K562 (cell line): ENCODE measurements around the gene SGIP1. TPM values are rescaled to one million over a fixed set of nuclear protein-coding genes. Genes with fewer than 3 reads are reported as not detected.

ENCODE experiments used
- ATF4 ChIP-seq: fragments of 450-650 bp; formaldehyde crosslinking; IDR thresholded peaks from 2 replicates; pipeline ENCODE4 v1.4.0; 2022; ENCODE audit warnings: mild to moderate bottlenecking, moderate library complexity
- CC2D1A ChIP-seq: fragments of 450-650 bp; IDR thresholded peaks from 2 replicates; pipeline ENCODE4 v1.6.1; 2017; ENCODE audit warnings: mild to moderate bottlenecking
- CEBPB ChIP-seq: fragments of 450-650 bp; IDR thresholded peaks from 2 replicates; pipeline ENCODE4 v1.6.1; 2016; ENCODE audit warnings: missing genetic modification characterization, missing compliant biosample characterization
- ELF1 ChIP-seq: fragments of 200-800 bp; sonication (Bioruptor generic); IDR thresholded peaks from 2 replicates; pipeline ENCODE4 v1.6.1; 2016; ENCODE audit warnings: missing genetic modification characterization, missing compliant biosample characterization
- FOXA3 ChIP-seq, 2 experiments: fragments of 450-650 bp in 1 of 2; sonication (generic) in 1 of 2; formaldehyde crosslinking; IDR thresholded peaks in 1 of 2; conservative IDR thresholded peaks in 1 of 2; 2 replicates each; pipeline versions ENCODE4 v1.4.0 to v1.8.0; 2020 to 2022; ENCODE audit warnings: mild to moderate bottlenecking in 2 of 2, missing genetic modification reagents in 1 of 2
- JUND ChIP-seq, 2 experiments: IDR thresholded peaks; 2 replicates in 1 of 2; 3 replicates in 1 of 2; pipeline ENCODE4 v1.6.1; 2011; ENCODE audit warnings: borderline replicate concordance in 2 of 2, low read depth in 2 of 2, low read length in 2 of 2, improper control_type of control experiment in 1 of 2, missing biosample characterization in 1 of 2, missing genetic modification characterization in 1 of 2, missing genetic modification reagents in 1 of 2
- KDM1A ChIP-seq, 2 experiments: fragments of 450-650 bp; IDR thresholded peaks; 2 replicates each; pipeline ENCODE4 v1.6.1; 2016; ENCODE audit warnings: mild to moderate bottlenecking in 2 of 2
- MAZ ChIP-seq, 2 experiments: fragments of 450-650 bp in 1 of 2; sonication (generic) in 1 of 2; formaldehyde crosslinking; IDR thresholded peaks in 1 of 2; conservative IDR thresholded peaks in 1 of 2; 2 replicates each; pipeline versions ENCODE4 v1.4.0 to v1.5.0; 2020; ENCODE audit warnings: mild to moderate bottlenecking in 1 of 2, missing genetic modification reagents in 1 of 2
- MTA2 ChIP-seq: fragments of 450-650 bp; IDR thresholded peaks from 2 replicates; pipeline ENCODE4 v1.6.1; 2016; ENCODE audit warnings: low read depth
- MYNN ChIP-seq, 2 experiments: sonication (generic); formaldehyde crosslinking in 1 of 2; IDR thresholded peaks; 2 replicates each; pipeline versions ENCODE4 v1.5.0 to v1.6.1; 2016 to 2020; ENCODE audit warnings: antibody characterized with exemption in 1 of 2, missing genetic modification reagents in 1 of 2
- SAFB2 ChIP-seq: fragments of 200-400 bp; formaldehyde crosslinking; IDR thresholded peaks from 2 replicates; pipeline ENCODE4 v1.6.1; 2018; ENCODE audit warnings: borderline replicate concordance, low read length, low read depth, moderate library complexity; ENCODE audit not compliant: severe bottlenecking
- TBL1XR1 ChIP-seq, 2 experiments: IDR thresholded peaks; 2 replicates each; pipeline ENCODE4 v1.6.1; 2012; ENCODE audit warnings: improper control_type of control experiment in 2 of 2, low read length in 2 of 2, mild to moderate bottlenecking in 1 of 2
- USF1 ChIP-seq: sonication (generic); formaldehyde crosslinking; IDR thresholded peaks from 2 replicates; pipeline ENCODE4 v1.9.0; 2022; ENCODE audit warnings: mild to moderate bottlenecking, missing genetic modification reagents
- VEZF1 ChIP-seq: fragments of 200-800 bp; sonication (Bioruptor generic); IDR thresholded peaks from 2 replicates; pipeline ENCODE4 v1.6.1; 2017; ENCODE audit warnings: missing genetic modification characterization, missing compliant biosample characterization
- ZBTB9 ChIP-seq: fragments of 450-650 bp; formaldehyde crosslinking; IDR thresholded peaks from 2 replicates; pipeline ENCODE4 v1.4.0; 2020; ENCODE audit warnings: mild to moderate bottlenecking, moderate library complexity
- ZNF175 ChIP-seq: fragments of 200-800 bp; sonication (Bioruptor generic); IDR thresholded peaks from 2 replicates; pipeline ENCODE4 v1.6.1; 2016; ENCODE audit warnings: low read depth, mild to moderate bottlenecking, missing genetic modification characterization, missing compliant biosample characterization
- ZNF354B ChIP-seq: fragments of 250-450 bp; sonication (Bioruptor Pico); IDR thresholded peaks from 2 replicates; pipeline ENCODE4 v1.4.0; 2020
- ZNF75A ChIP-seq: fragments of 450-650 bp; formaldehyde crosslinking; IDR thresholded peaks from 2 replicates; pipeline ENCODE4 v1.4.0; 2020; ENCODE audit warnings: mild to moderate bottlenecking
- polyA plus RNA-seq, 8 experiments: library from polyadenylated mRNA; depleted of rRNA in 4 of 8; stranded (reverse) in 5 of 8; unstranded in 3 of 8; fragments of >200 nt; fragmentation: Nextera tagmentation in 2 of 8; fragmentation: Illumina TruSeq in 1 of 8; extraction: Ambion mirVana in 2 of 8; extraction: Trizol in 1 of 8; gene quantifications; 2 replicates each; pipeline versions ENCODE4 v1.2.1 to v1.2.3, GENCODE V29; 2011 to 2014; ENCODE audit warnings: inconsistent platforms in 1 of 8, missing spikeins in 1 of 8
- total RNA-seq, 7 experiments: library from RNA; depleted of rRNA in 6 of 7; stranded (reverse); fragments of >200 nt in 6 of 7; fragmentation: Illumina TruSeq in 2 of 7; extraction: Trizol in 2 of 7; gene quantifications; 2 replicates each; pipeline versions ENCODE4 v1.2.1 to v1.2.3, GENCODE V29; 2011 to 2021; ENCODE audit warnings: low replicate concordance in 1 of 7

The SGIP1 gene
- total and polyA plus RNA-seq, 9 of the 15 experiments (the other 6 are each of a cell fraction or from before 2014, with no cell fraction given) = 0.07 to 0.35 TPM; not detected in 7

GRCh38 chr1:66758241-66758755 is 224.3 kb downstream of the SGIP1 start (continued):
- TF ChIP-seq TBL1XR1 (IDR thresholded peaks at IDR 0.05; ENCODE audit: low read length in 2 of 2) (peak in 1 of 2 experiments; percentile 91; a peak in 2 of 4 replicates), ELF1 (tag) (peak; percentile 49; the same call in 1 of the 2 replicates), USF1 (peak; percentile 84), VEZF1 (CRISPR knock-in tag) (peak; percentile 77), FOXA3 (CRISPR knock-in tag; conservative IDR thresholded peaks at IDR 0.05 in 1 of 2, IDR thresholded peaks at IDR 0.05 in 1 of 2) (peak; percentile 86 to 96), MYNN (IDR thresholded peaks at IDR 0.05) (no peak), MYNN (CRISPR knock-in tag; IDR thresholded peaks at IDR 0.05) (no peak), MTA2 (peak; percentile 87), ZNF354B (CRISPR knock-in tag) (0 out of 2 replicates have a peak, but pooled peaks have one; percentile 23), ZNF175 (CRISPR knock-in tag) (peak; percentile 81; the same call in 1 of the 2 replicates), CEBPB (tag) (no peak), ZNF75A (CRISPR knock-in tag) (no peak), ZBTB9 (CRISPR knock-in tag) (0 out of 2 replicates have a peak, but pooled peaks have one; percentile 45), SAFB2 (no peak), KDM1A (IDR thresholded peaks at IDR 0.05) (peak; percentile 56; a peak in 2 of 4 replicates), JUND (IDR thresholded peaks at IDR 0.05; ENCODE audit: borderline replicate concordance, low read depth, low read length) (peak; percentile 81), JUND (tag; IDR thresholded peaks at IDR 0.05; ENCODE audit: borderline replicate concordance, low read depth, low read length) (peak; percentile 83; the same call in 2 of the 3 replicates), CC2D1A (peak; percentile 82), ATF4 (CRISPR knock-in tag) (no peak), MAZ (CRISPR knock-in tag; conservative IDR thresholded peaks at IDR 0.05 in 1 of 2, IDR thresholded peaks at IDR 0.05 in 1 of 2) (peak in 1 of 2 experiments; percentile 48; a peak in 2 of 4 replicates)
